Activated B cell treated with CpG ODN at 0.5 μM for 24 hours (primary cell): ENCODE data around the gene B3GNT8. TPM values are rescaled to one million over a fixed set of nuclear protein-coding genes. Genes with fewer than 3 reads are reported as not detected.
A peak's percentile ranks its signal among the peaks of the same experiment; 100 is the strongest.

Experiments used
- ATAC-seq: fragments of 200-7000 bp; cut with Tn5 transposase; one replicate; pipeline ENCODE4 v1.10.0; 2021; ENCODE audit warnings: low read depth, mild to moderate bottlenecking, moderate library complexity
- CTCF ChIA-PET: fragments of 350-600 bp; sonication (Branson Sonifier 250); formaldehyde crosslinking; loops from one replicate; lab custom pipeline; 2021; ENCODE audit warnings: antibody characterized with exemption; lab: Charles Lee
- POLR2A ChIA-PET: fragments of 350-600 bp; sonication (Branson Sonifier 250); formaldehyde crosslinking; loops from one replicate; lab custom pipeline; 2021; ENCODE audit warnings: antibody characterized with exemption; lab: Charles Lee
- DNase-seq: peaks from one replicate; pipeline ENCODE4 v3.0.0; 2022
- H3K27ac Mint-ChIP-seq: one replicate; pipeline ENCODE4 v1.8.0; 2020; ENCODE audit warnings: mixed read lengths
- H3K27me3 Mint-ChIP-seq: one replicate; pipeline ENCODE4 v1.8.0; 2021; ENCODE audit warnings: mixed read lengths
- H3K36me3 Mint-ChIP-seq: one replicate; pipeline ENCODE4 v1.8.0; 2021; ENCODE audit warnings: low read depth, mixed read lengths
- H3K4me1 Mint-ChIP-seq: one replicate; pipeline ENCODE4 v1.8.0; 2021; ENCODE audit warnings: mixed read lengths
- H3K4me3 Mint-ChIP-seq: one replicate; pipeline ENCODE4 v1.8.0; 2020; ENCODE audit warnings: mild to moderate bottlenecking, mixed read lengths
- H3K9me3 Mint-ChIP-seq: one replicate; pipeline ENCODE4 v1.8.0; 2020; ENCODE audit warnings: mixed read lengths
- intact Hi-C: fragments of 100-400 bp; cut with micrococcal nuclease; formaldehyde crosslinking; loops from one replicate; pipeline ENCODE4 v1.15.1; 2024
- total RNA-seq: library from RNA; stranded (reverse); gene quantifications from 2 replicates; pipeline ENCODE4 v1.2.3, GENCODE V29; 2022
- TF ChIP-seq, protein P1 (sequence below): fragments of 200-600 bp; IDR thresholded peaks from one replicate; pipeline ENCODE4 v1.8.0; 2022; ENCODE audit warnings: antibody characterized with exemption, mild to moderate bottlenecking

B3GNT8 gene
- total RNA-seq, 1 donor from 2014 or later, result 0.24 TPM

GRCh38 chr19:41399525-41399924 lies 27.6 kb downstream of the B3GNT8 start:
- Mint-ChIP-seq H3K4me1 (peaks cover 45% of the 10 kb centered on the region), H3K27ac (no peak overlapping the region), H3K9me3 (no peaks in the 10 kb centered on the region), H3K36me3 (peaks cover 23% of the 10 kb centered on the region), H3K27me3 (no peaks in the 10 kb centered on the region), H3K4me3 (peak overlapping the region; percentile 19)
- no peak for ATAC-seq
- TF ChIP-seq, protein P1, sequence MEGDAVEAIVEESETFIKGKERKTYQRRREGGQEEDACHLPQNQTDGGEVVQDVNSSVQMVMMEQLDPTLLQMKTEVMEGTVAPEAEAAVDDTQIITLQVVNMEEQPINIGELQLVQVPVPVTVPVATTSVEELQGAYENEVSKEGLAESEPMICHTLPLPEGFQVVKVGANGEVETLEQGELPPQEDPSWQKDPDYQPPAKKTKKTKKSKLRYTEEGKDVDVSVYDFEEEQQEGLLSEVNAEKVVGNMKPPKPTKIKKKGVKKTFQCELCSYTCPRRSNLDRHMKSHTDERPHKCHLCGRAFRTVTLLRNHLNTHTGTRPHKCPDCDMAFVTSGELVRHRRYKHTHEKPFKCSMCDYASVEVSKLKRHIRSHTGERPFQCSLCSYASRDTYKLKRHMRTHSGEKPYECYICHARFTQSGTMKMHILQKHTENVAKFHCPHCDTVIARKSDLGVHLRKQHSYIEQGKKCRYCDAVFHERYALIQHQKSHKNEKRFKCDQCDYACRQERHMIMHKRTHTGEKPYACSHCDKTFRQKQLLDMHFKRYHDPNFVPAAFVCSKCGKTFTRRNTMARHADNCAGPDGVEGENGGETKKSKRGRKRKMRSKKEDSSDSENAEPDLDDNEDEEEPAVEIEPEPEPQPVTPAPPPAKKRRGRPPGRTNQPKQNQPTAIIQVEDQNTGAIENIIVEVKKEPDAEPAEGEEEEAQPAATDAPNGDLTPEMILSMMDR, result no peak
- intact Hi-C loops, result no loop called here
- CTCF ChIA-PET, result no interaction called here
- POLR2A ChIA-PET, result interaction anchor here (0.6 kb wide), 2 partner anchors 8 to 167 kb away, joined by 3 read pairs; no protein-coding TSS in a partner anchor
- no peak for DNase-seq

DNA sequence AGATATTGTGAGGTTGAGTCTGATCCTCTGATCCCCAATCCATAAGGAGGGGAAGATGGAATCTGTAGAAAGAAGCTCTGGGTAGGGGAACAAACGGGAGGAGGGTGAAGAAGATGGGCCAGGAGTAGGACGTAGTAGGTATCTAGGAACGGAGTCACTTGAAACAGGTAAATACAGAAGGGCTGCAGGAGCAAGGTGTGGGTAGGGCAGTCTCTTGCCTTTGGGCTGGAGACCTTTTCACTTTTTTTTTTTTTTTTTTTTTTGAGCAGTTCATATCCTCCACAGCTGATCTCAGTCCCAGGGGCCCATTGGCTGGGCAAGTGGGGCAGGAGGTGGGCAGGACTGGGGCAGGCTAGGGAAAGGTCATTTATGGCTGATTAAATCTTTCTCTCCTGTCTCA lies 28.1 kb downstream of the B3GNT8 start:
- Mint-ChIP-seq H3K27ac (peak overlapping the region; percentile 57), H3K9me3 (no peaks in the 10 kb centered on the region), H3K36me3 (peaks cover 23% of the 10 kb centered on the region), H3K4me1 (peaks cover 45% of the 10 kb centered on the region), H3K4me3 (peak overlapping the region; percentile 98), H3K27me3 (no peaks in the 10 kb centered on the region)
- TF ChIP-seq, protein P1, result no peak
- intact Hi-C loops, result no loop called here
- DNase-seq (no peak), ATAC-seq (no peak)
- ChIA-PET CTCF (no interaction called here), POLR2A (interaction anchor here (0.6 to 1.3 kb wide), 6 partner anchors 8 to 580 kb away, joined by 3 to 5 read pairs (median 3); partner anchors contain the start of gene B9D2)

DNA sequence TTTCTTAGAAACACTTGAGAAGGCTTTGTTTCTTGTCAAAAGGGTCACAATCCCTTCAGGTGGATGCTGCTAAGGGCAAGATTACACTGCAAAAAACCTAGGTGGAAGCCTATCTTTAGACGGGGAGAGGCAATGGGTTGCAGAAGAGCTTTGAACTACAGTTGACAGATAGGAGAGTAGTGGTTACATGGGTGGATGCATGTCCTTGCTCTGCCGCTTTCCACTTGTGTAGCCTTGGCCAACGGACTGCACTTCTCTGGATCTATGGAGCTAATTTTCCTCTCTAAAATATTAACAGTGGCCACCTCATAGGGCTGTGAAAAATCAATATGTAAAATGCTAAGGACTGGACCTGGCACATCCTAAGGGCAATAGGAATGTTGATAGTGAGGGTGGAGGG lies 28.6 kb downstream of the B3GNT8 start:
- Mint-ChIP-seq H3K27me3 (no peaks in the 10 kb centered on the region), H3K27ac (no peak overlapping the region), H3K36me3 (peaks cover 25% of the 10 kb centered on the region), H3K9me3 (no peaks in the 10 kb centered on the region), H3K4me1 (peaks cover 47% of the 10 kb centered on the region), H3K4me3 (peak overlapping the region; percentile 98)
- DNase-seq, result no peak
- ChIA-PET POLR2A (interaction anchor here (0.6 to 1.3 kb wide), 4 partner anchors 35 to 581 kb away, joined by 3 to 5 read pairs (median 3); partner anchors contain the start of gene B9D2), CTCF (no interaction called here)
- intact Hi-C loops, result no loop called here
- ATAC-seq, result no peak
- TF ChIP-seq, protein P1, result no peak

DNA sequence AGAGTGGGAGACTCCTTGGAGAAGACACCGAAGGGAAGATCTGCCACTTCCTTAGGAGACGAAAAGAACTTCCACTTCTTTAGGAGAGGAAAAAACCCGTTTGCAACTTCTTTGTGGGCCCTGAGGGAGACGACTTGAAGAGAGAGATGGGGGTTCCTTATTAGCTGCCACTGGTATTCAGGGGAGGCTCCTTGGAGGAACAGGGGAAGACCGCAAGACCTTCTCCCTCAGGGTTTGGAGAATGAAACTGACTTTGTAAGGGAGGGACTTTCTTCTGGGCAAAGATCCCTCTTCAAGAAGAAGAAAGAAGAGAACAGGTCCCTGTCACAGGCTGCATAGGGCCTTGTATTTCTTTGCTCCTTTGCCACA lies 29.1 kb downstream of the B3GNT8 start:
- Mint-ChIP-seq H3K27ac (peak overlapping the region; percentile 99), H3K4me1 (peaks cover 47% of the 10 kb centered on the region), H3K4me3 (peak overlapping the region; percentile 98), H3K9me3 (no peaks in the 10 kb centered on the region), H3K36me3 (peaks cover 24% of the 10 kb centered on the region), H3K27me3 (no peaks in the 10 kb centered on the region)
- no peak for DNase-seq
- POLR2A ChIA-PET, result interaction anchor here (1.0 to 1.3 kb wide), 3 partner anchors 34 to 148 kb away, joined by 3 to 5 read pairs (median 3); partner anchors contain the start of gene B9D2
- ATAC-seq, result no peak
- intact Hi-C loops, result no loop called here
- CTCF ChIA-PET, result no interaction called here
- TF ChIP-seq, protein P1, result no peak

- ChIA-PET CTCF (no interaction called here), POLR2A (interaction anchor here (0.5 to 1.0 kb wide), 3 partner anchors 10 to 135 kb away, joined by 3 to 5 read pairs (median 4); partner anchors contain the start of gene B9D2)
- TF ChIP-seq, protein P1, result no peak
- no peaks in the 10 kb centered on the region for H3K9me3 Mint-ChIP-seq
- peak within 1 kb of the TSS; percentile 98 for H3K4me3 Mint-ChIP-seq
- ATAC-seq, result peak; percentile 98
- DNase-seq, result peak; percentile 95
- H3K27me3 Mint-ChIP-seq, result no peaks in the 10 kb centered on the region
- H3K4me1 Mint-ChIP-seq, result peaks cover 47% of the 10 kb centered on the region
- intact Hi-C loops, result loop anchor here (1.0 kb wide), 8 partner anchors 33 to 179 kb away; partner anchors contain the start of genes B9D2, CCDC97, CEACAM21 and DMAC2
- H3K36me3 Mint-ChIP-seq, result peaks cover 28% of the 10 kb centered on the region
- H3K27ac Mint-ChIP-seq, result peak within 1 kb of the TSS; percentile 99
Measured at GRCh38 chr19:41397086-41398049, 29.8 kb downstream of the B3GNT8 start, which contains the start of the genes BCKDHA and EXOSC5. BCKDHA (plus strand) TSS chr19:41397818; CDS start chr19:41397828, 10 bp downstream. EXOSC5 (minus strand) TSS chr19:41397359; CDS start chr19:41397328, 31 bp downstream.
